NCI-H2107 treated with DMSO at 0.1 percent for 48 hours (cell line): ENCODE results near the gene TAPT1.

ENCODE experiments used
- DNase-seq: peaks from one replicate; lab custom pipeline; 2025; ENCODE audit not compliant: unreplicated experiment; lab: John Stamatoyannopoulos, UW

The TAPT1 gene

GRCh38 chr4:16248605-16249004, 22.3 kb upstream of the TAPT1 start:
- DNase-seq = no peak

GRCh38 chr4:16245241-16245640, 19.0 kb upstream of the TAPT1 start:
- no peak for DNase-seq

- no peak for DNase-seq
These were observed 17.0 kb upstream of the TAPT1 start for GRCh38 chr4:16243285-16243684.

GRCh38 chr4:16240300-16240699, 14.0 kb upstream of the TAPT1 start:
- no peak for DNase-seq

- no peak for DNase-seq
These were observed 12.8 kb upstream of the TAPT1 start for GRCh38 chr4:16239086-16239485.

GRCh38 chr4:16238327-16238726, 12.1 kb upstream of the TAPT1 start:
- no peak for DNase-seq

- no peak for DNase-seq
These were observed 11.4 kb upstream of the TAPT1 start for GRCh38 chr4:16237715-16238114.

- no peak for DNase-seq
These were observed 10.2 kb upstream of the TAPT1 start for GRCh38 chr4:16236402-16237023.

- DNase-seq = no peak
These were observed 8.9 kb upstream of the TAPT1 start for GRCh38 chr4:16235209-16235608.

GRCh38 chr4:16233569-16234177, 7.4 kb upstream of the TAPT1 start:
- no peak for DNase-seq

GRCh38 chr4:16231570-16232245, 5.4 kb upstream of the TAPT1 start:
- DNase-seq = no peak

- DNase-seq = no peak
These were observed 4.0 kb upstream of the TAPT1 start for GRCh38 chr4:16230308-16230707.

- DNase-seq = no peak
These were observed 3.3 kb upstream of the TAPT1 start for GRCh38 chr4:16229604-16230003.

GRCh38 chr4:16227462-16227868, 1.2 kb upstream of the TAPT1 start:
- DNase-seq = no peak

- DNase-seq = no peak
These were observed 668 bp upstream of the TAPT1 start for GRCh38 chr4:16226816-16227461.

- DNase-seq = peak; percentile 11
These were observed 956 bp downstream of the TAPT1 start for GRCh38 chr4:16225167-16225862.

GRCh38 chr4:16224264-16225166, 1.8 kb downstream of the TAPT1 start:
- DNase-seq = no peak

GRCh38 chr4:16222957-16223527, 3.2 kb downstream of the TAPT1 start:
- DNase-seq = no peak

- DNase-seq = no peak
These were observed 7.3 kb downstream of the TAPT1 start for GRCh38 chr4:16218950-16219349.
